ENCODE results near the gene SHE.

The SHE gene

GRCh38 chr1:154471304-154471703 is 30.9 kb downstream of the SHE start:
- TF ChIP-seq TEAD4 (IDR thresholded peaks at IDR 0.05) (no peak), ZBTB7A (IDR thresholded peaks at IDR 0.05; ENCODE audit: low read depth) (no peak), FOXM1 (IDR thresholded peaks at IDR 0.05; ENCODE audit: borderline replicate concordance, low read depth) (no peak), TAF1 (IDR thresholded peaks at IDR 0.05; ENCODE audit: low read depth) (no peak), CREB1 (IDR thresholded peaks at IDR 0.05; ENCODE audit: low read depth) (no peak), REST (IDR thresholded peaks at IDR 0.05; ENCODE audit: low read depth) (no peak), TCF12 (IDR thresholded peaks at IDR 0.05; ENCODE audit: low read depth) (no peak), RAD21 (IDR thresholded peaks at IDR 0.05; ENCODE audit: low read depth) (no peak), CEBPB (IDR thresholded peaks at IDR 0.05) (no peak), USF1 (IDR thresholded peaks at IDR 0.05) (no peak), EGR1 (IDR thresholded peaks at IDR 0.05) (no peak), MAX (IDR thresholded peaks at IDR 0.05) (no peak), YY1 (IDR thresholded peaks at IDR 0.05; ENCODE audit: low read depth) (no peak), NFIC (IDR thresholded peaks at IDR 0.05) (no peak), EP300 (IDR thresholded peaks at IDR 0.05; ENCODE audit: borderline replicate concordance) (no peak)

- no peak for TF ChIP-seq TEAD4 (IDR thresholded peaks at IDR 0.05)
- TF ChIP-seq NFIC (IDR thresholded peaks at IDR 0.05) = no peak
- TF ChIP-seq YY1 (IDR thresholded peaks at IDR 0.05; ENCODE audit: low read depth) = no peak
- TF ChIP-seq REST (IDR thresholded peaks at IDR 0.05; ENCODE audit: low read depth) = no peak
- no peak for TF ChIP-seq ZBTB7A (IDR thresholded peaks at IDR 0.05; ENCODE audit: low read depth)
- TF ChIP-seq EP300 (IDR thresholded peaks at IDR 0.05; ENCODE audit: borderline replicate concordance) = no peak
- TF ChIP-seq USF1 (IDR thresholded peaks at IDR 0.05) = no peak
Observed at GRCh38 chr1:154469844-154470560, 32.2 kb downstream of the SHE start.

- TF ChIP-seq CEBPB (IDR thresholded peaks at IDR 0.05) = no peak
- TF ChIP-seq TEAD4 (IDR thresholded peaks at IDR 0.05) = no peak
- TF ChIP-seq ZBTB7A (IDR thresholded peaks at IDR 0.05; ENCODE audit: low read depth) = no peak
- no peak for TF ChIP-seq EP300 (IDR thresholded peaks at IDR 0.05; ENCODE audit: borderline replicate concordance)
- no peak for TF ChIP-seq EGR1 (IDR thresholded peaks at IDR 0.05)
- no peak for TF ChIP-seq NFIC (IDR thresholded peaks at IDR 0.05)
Observed at GRCh38 chr1:154468535-154469250, 33.5 kb downstream of the SHE start.

GRCh38 chr1:154467434-154468102 is 34.6 kb downstream of the SHE start:
- no peak for TF ChIP-seq CREB1 (IDR thresholded peaks at IDR 0.05; ENCODE audit: low read depth)

GRCh38 chr1:154466921-154467417 is 35.2 kb downstream of the SHE start:
- TF ChIP-seq EP300 (IDR thresholded peaks at IDR 0.05; ENCODE audit: borderline replicate concordance) = no peak
- TF ChIP-seq NFIC (IDR thresholded peaks at IDR 0.05) = no peak
- TF ChIP-seq REST (IDR thresholded peaks at IDR 0.05; ENCODE audit: low read depth) = no peak
- TF ChIP-seq MAX (IDR thresholded peaks at IDR 0.05) = no peak
- no peak for TF ChIP-seq YY1 (IDR thresholded peaks at IDR 0.05; ENCODE audit: low read depth)
- TF ChIP-seq FOXM1 (IDR thresholded peaks at IDR 0.05; ENCODE audit: borderline replicate concordance, low read depth) = no peak

Data from Ishikawa (cell line).